HL-60 (cell line): ENCODE results near the gene TMEM184B.

ENCODE experiments used
- DNase-seq, 2 experiments: peaks; one replicate each; pipeline ENCODE4 v3.0.0-alpha.2; 2010 to 2020; ENCODE audit warnings: low read depth in 1 of 2, low spot score in 1 of 2
- H3K27ac ChIP-seq: fragments of 250-450 bp; sonication (Bioruptor Pico); replicated peaks from 2 replicates; pipeline ENCODE4 v1.5.1; 2020; ENCODE audit warnings: mild to moderate bottlenecking, moderate library complexity
- H3K27me3 ChIP-seq: fragments of 250-450 bp; sonication (Bioruptor Pico); 2 replicates; pipeline ENCODE4 v1.5.1; 2021; ENCODE audit warnings: mild to moderate bottlenecking, moderate library complexity; ENCODE audit not compliant: insufficient read depth, poor library complexity, severe bottlenecking
- H3K4me3 ChIP-seq: replicated peaks from 2 replicates; pipeline ENCODE4 v1.5.1; 2011; ENCODE audit warnings: mild to moderate bottlenecking, control low read depth, low read length; ENCODE audit not compliant: insufficient read depth
- CTCF ChIP-seq: IDR thresholded peaks from one replicate; pipeline ENCODE4 v1.5.1; 2011; ENCODE audit warnings: low read length, control low read depth, inconsistent platforms; ENCODE audit not compliant: insufficient read depth
- GABPA ChIP-seq: IDR thresholded peaks from 2 replicates; pipeline ENCODE4 v1.6.1; 2012; ENCODE audit warnings: low read depth
- POLR2AphosphoS5 ChIP-seq: IDR thresholded peaks from 2 replicates; pipeline ENCODE4 v1.6.1; 2012; ENCODE audit warnings: low read depth
- SPI1 ChIP-seq: IDR thresholded peaks from 2 replicates; pipeline ENCODE4 v1.6.1; 2012; ENCODE audit warnings: low read depth, mild to moderate bottlenecking, borderline replicate concordance
- TF ChIP-seq, protein P1 (sequence below): IDR thresholded peaks from 2 replicates; pipeline ENCODE4 v1.6.1; 2012; ENCODE audit warnings: low read depth; ENCODE audit not compliant: insufficient replicate concordance

TMEM184B gene

DNA sequence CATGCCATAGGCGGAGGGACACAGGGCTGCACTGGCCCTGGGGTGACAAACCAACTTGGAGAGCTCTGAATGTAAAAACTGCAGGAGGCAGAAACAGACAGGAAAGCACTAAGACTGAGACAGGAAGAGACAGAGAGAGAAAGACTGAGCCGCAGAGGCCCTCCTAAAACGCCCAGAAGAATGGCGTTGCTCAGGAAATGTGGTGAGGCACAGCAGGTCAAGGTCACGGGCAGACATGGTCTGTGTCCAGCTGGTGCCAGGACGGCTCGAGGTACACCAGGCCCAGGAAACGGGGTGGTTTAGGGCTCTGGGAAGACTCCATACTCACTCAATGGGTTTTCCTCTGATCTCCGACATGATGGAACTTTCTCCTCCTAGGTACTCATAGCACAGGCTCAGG is 41.9 kb downstream of the TMEM184B start:
- TF ChIP-seq POLR2AphosphoS5 (no peak), GABPA (no peak), CTCF (no peak), SPI1 (no peak)
- TF ChIP-seq, protein P1, sequence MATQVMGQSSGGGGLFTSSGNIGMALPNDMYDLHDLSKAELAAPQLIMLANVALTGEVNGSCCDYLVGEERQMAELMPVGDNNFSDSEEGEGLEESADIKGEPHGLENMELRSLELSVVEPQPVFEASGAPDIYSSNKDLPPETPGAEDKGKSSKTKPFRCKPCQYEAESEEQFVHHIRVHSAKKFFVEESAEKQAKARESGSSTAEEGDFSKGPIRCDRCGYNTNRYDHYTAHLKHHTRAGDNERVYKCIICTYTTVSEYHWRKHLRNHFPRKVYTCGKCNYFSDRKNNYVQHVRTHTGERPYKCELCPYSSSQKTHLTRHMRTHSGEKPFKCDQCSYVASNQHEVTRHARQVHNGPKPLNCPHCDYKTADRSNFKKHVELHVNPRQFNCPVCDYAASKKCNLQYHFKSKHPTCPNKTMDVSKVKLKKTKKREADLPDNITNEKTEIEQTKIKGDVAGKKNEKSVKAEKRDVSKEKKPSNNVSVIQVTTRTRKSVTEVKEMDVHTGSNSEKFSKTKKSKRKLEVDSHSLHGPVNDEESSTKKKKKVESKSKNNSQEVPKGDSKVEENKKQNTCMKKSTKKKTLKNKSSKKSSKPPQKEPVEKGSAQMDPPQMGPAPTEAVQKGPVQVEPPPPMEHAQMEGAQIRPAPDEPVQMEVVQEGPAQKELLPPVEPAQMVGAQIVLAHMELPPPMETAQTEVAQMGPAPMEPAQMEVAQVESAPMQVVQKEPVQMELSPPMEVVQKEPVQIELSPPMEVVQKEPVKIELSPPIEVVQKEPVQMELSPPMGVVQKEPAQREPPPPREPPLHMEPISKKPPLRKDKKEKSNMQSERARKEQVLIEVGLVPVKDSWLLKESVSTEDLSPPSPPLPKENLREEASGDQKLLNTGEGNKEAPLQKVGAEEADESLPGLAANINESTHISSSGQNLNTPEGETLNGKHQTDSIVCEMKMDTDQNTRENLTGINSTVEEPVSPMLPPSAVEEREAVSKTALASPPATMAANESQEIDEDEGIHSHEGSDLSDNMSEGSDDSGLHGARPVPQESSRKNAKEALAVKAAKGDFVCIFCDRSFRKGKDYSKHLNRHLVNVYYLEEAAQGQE, result no peak
- no peak for DNase-seq
- no peaks in the 10 kb centered on the region for H3K27me3 ChIP-seq
- no peak overlapping the region for H3K27ac ChIP-seq
- no peak overlapping the region for H3K4me3 ChIP-seq

DNA sequence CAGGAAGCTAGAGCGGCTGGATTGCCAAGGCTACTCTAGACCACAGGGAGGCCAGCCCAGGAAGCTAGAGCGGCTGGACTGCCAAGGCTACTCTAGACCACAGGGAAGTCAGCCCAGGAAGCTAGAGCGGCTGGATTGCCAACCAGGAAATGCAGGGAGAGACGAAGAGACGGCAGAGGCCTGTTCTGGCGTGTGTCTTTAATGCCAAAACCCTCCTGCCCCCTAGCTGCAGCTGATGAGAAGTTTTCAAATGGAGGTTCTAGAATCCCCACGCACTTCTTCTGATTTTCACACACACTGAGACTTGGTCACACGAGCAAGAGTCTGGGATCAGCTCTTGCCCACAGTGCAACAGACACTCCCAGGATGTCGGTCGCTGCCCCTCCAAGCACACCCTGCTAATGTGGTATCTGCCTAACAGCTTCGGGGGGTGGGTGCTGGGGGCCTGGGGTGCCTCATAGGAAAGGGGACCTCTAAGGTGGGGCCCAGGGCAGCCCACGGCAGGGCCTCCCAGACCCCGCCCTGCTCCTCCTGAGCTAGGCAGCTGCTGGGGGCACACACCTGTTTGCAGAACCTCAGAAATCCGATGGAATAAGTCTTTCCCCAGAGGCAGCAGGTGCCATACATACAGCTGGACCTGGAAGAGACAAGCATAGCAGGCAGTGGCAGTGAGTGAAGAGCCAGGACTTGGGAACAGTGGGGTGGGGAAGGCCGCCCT is 42.5 kb downstream of the TMEM184B start:
- no peak for TF ChIP-seq POLR2AphosphoS5
- peak; percentile 18 for TF ChIP-seq CTCF
- DNase-seq, result peak in 1 of 2 experiments; percentile 60
- no peak overlapping the region for H3K4me3 ChIP-seq
- H3K27me3 ChIP-seq, result no peaks in the 10 kb centered on the region
- H3K27ac ChIP-seq, result no peak overlapping the region

DNA sequence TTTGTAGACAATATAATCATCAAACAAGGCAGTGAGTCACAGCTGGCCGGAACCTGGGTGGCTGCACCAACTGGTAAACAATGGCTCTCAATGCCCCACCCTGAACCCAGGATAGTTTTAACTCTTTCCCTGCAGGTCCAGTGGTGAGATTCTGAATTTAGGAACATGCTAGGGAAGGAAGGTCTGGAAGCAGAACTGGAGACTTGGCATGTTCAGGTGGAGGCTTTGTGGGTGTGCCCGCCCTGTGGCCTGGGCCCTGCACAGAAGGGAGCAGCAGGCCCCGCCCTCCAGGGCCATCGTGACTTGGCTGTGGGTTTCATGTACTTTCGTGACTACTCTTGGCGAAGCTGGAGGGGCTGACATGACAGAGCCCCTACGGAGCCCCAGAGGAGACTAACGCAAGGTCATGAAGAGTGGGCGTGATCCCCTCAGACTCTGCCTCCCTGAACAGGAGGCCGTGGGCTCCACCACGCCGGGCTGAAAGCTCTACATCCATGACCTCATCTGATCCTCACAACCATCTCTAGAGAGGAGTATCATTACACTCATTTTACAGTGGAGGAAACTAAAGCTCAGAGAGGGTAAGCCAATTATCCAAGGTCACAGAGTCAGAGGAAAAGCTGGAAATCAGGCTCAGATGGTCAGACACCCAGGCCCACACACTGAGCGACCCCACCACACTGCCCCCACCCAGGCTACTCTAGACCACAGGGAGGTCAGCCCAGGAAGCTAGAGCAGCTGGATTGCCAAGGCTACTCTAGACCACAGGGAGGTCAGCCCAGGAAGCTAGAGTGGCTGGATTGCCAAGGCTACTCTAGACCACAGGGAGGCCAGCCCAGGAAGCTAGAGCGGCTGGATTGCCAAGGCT is 43.7 kb downstream of the TMEM184B start:
- DNase-seq, result no peak
- Histone ChIP-seq H3K4me3 (no peak overlapping the region), H3K27ac (no peak overlapping the region), H3K27me3 (no peaks in the 10 kb centered on the region)
- TF ChIP-seq, protein P1, result no peak
- TF ChIP-seq GABPA, result no peak
- no peak for TF ChIP-seq POLR2AphosphoS5
- no peak for TF ChIP-seq SPI1
- TF ChIP-seq CTCF, result no peak
